Activated CD4-positive, alpha-beta T cell treated with anti-CD3 and anti-CD28 coated beads, Interleukin-2, amount 50 U/mL, for 24 hours (primary cell): ENCODE results near the gene PAAF1.

Experiments used
- DNase-seq, 2 donors: peaks; one replicate each; pipeline ENCODE4 v3.0.0-alpha.2; 2020; ENCODE audit warnings: low read depth in 1 of 2, low spot score in 1 of 2

Gene PAAF1, protein sequence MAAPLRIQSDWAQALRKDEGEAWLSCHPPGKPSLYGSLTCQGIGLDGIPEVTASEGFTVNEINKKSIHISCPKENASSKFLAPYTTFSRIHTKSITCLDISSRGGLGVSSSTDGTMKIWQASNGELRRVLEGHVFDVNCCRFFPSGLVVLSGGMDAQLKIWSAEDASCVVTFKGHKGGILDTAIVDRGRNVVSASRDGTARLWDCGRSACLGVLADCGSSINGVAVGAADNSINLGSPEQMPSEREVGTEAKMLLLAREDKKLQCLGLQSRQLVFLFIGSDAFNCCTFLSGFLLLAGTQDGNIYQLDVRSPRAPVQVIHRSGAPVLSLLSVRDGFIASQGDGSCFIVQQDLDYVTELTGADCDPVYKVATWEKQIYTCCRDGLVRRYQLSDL

DNA sequence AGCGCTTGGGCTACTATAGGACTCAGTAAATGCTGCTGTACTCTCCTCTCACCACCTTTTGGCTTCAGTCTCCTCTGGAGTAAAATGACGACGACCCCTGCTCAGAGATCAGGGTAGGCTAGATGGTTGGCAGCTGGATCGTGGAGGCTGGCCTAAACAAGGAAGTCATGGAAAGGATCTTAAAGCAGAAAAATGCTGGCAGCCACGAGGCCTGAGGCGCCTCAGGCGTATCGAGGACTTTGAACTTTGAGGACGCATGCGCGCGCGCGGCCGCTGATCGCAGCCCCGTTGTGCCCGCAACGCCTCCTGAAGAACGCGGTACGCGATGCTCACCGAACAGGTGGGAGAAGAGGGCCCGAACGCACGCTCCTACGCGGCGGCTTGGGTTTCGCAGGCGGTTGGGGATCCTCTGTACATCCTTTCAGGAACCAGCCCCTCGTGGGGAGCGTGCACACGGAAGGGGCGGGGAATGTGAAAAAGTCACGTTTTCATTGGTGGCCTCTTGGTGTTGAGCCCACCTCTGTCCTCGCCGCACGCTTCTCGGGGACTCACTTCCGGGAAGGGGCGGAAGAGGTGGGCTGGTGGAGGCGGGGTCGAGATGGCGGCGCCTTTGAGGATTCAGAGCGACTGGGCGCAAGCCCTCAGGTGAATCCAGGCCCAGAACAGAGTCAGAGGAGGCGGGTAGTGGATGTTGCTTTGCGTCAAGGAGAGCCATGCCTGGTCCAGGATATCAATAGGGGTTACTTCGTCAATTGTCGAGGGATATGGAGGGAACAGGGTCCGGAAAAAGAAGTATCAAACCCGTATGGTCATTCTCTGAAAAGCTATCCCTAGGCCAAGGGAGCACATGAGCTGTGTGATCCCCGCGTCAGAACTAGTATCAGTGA lies at the start of gene PAAF1, which contains the start of gene COA4:
Gene PAAF1 (plus strand): TSS at position 576 of the 887 bp plus-strand sequence. CDS start 23 bp downstream, at position 599.
Gene COA4 (minus strand): TSS at position 423 of the 887 bp plus-strand sequence. CDS start 3,468 bp downstream, outside the sequence.
- peak; percentile 82 to 95 for DNase-seq

GRCh38 chr11:73830261-73830660 lies 46.5 kb upstream of the PAAF1 start:
- DNase-seq: no peak

- no peak for DNase-seq
These were observed 43.7 kb upstream of the PAAF1 start for GRCh38 chr11:73833067-73833466.

GRCh38 chr11:73838443-73839122 lies 38.2 kb upstream of the PAAF1 start:
- no peak for DNase-seq

DNA sequence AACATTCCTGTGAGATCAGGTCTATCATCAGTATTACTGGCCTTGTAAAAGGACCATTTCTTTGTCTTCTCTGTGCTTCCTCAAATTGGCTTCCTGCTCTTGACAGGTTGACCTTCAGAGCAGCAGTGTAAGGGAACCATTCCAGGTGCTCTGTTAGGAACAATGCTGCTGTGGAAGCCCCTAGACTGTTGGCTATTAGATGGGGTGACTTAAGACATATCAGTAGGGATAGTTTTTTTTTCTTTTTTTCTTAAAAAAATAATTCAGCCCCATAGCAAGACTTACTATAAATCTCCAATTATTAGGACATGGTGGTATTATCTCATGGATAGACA lies 37.7 kb upstream of the PAAF1 start:
- DNase-seq: no peak

DNA sequence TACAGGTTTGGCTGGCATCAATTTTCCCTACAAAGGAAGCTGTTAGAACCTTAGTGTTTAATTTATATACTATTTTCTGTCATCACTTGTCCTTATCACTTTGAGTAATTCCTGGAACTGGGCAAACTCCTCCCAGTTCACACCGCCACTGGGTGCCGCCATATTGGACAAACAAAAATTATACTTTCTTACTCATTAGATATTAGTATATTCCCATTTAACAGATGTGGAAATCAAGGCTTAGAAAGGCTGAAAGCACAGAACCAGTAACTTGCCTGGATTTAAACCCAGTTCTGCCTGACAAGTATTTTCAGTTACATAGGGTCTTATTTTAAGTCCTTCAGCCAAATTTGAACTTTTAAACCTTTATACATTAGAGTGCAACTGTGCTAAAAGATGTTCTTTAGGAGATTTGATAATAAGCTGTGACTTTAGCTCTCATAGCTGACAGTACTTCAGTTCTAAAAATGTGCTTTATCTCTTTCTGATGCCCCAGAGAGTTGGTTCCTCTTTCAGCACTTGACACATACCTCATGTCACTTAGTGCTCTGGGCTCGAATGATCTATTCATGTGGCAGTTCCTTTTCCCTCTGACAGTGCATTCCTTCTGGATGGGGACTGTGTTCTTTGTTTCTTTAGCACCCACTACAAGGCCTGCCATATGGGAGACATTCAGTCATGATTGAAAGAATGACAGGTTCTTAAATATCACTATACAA lies 25.6 kb upstream of the PAAF1 start:
- no peak for DNase-seq

DNA sequence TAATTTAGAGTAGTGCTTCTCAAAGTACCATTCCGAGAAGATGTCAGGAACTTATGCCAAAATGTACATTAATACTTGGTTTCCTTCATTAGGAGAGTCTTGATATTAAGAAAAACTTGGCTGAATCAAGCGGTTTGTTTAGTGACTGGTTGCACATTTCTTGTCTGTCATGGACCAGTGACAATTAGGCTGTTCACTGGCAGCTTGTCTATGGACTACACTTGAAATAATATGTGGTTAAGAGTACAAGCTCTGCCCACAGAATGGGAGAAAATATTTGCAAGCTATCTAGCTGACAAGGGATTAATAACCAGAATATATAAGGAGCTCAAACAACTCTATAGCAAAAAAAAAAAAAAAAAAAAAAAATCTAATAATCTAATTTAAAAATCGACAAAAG lies 24.8 kb upstream of the PAAF1 start:
- no peak for DNase-seq

GRCh38 chr11:73854680-73855079 lies 22.1 kb upstream of the PAAF1 start:
- no peak for DNase-seq

GRCh38 chr11:73856031-73856567 lies 20.7 kb upstream of the PAAF1 start:
- no peak for DNase-seq

DNA sequence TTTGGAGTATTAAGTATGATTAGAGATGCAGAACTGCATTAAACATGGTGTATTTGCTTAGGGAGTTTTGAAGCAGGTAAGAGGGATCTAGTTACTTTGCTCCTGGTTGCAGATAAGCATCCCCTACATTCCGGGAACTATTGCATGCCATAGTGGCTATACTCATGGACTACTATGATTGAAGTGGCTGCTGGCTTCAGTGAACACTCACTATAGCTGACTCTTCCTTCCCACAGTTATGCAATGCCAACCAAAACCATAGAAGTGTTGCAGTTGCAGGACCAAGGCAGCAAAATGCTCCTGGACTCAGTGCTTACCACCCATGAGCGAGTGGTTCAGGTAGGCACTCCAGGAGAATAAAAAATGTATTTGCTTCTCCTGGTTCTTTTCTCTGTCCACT lies 17.1 kb upstream of the PAAF1 start:
- no peak for DNase-seq

- no peak for DNase-seq
These were observed 16.6 kb upstream of the PAAF1 start for GRCh38 chr11:73860202-73860601.

DNA sequence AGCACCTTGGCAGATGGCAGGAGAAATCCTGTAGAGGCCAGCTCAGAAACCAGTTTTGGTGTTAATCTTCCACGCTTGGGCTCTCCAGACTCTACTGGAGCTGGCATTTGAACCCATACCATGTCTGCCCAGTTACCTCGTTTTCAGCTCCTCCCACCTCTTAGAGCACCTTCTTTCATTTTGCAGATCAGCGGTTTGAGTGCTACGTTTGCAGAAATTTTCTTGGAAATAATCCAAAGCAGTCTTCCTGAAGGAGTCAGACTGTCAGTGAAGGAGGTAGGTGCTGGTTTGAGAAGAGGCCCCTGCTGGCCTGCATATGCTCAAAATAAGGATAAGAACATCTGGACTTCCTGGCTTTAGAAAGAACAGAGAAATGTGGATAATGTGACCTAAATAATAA lies 13.8 kb upstream of the PAAF1 start:
- DNase-seq: no peak

DNA sequence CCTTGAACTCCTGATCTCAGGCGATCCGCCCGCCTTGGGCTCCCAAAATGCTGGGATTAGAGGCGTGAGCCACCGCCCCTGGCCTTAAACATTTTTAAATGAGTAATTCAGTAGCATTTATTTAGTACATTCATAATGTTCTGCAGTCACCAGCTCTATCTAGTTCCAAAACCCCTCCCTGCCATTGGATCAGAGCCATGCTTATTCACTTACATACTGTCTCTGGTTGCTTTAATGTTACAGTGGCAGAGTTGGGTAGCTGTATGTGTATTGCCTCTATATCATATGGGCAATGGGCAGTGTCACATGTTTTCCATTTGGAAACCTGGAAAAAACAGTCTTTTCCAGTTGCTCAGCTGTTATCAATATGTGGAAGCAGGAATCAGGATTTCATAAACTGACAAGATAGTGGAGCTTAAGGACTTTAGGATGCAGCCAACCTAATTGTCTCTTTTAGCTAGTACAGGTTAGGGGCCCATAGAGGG lies 10.7 kb upstream of the PAAF1 start:
- DNase-seq: no peak

DNA sequence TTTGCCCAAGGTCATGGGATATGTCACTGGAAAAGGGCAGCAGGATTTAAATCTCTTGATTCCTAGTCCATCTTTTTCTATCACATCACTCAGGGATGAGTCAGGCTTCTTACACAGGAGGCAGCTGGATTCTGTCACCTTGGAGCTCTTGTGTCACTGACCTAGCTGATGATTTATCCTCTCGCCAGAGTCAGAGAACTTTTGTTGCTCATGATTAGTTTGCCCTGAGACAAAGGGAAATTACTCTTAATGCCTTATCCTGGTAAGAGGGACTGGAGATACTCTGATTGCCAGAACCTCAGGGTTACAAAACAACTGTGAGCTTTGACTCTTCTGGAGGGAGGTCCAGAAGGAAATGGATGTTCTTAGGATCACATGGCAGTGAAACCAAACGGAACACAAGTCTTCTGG lies 10.2 kb upstream of the PAAF1 start:
- DNase-seq: no peak

DNA sequence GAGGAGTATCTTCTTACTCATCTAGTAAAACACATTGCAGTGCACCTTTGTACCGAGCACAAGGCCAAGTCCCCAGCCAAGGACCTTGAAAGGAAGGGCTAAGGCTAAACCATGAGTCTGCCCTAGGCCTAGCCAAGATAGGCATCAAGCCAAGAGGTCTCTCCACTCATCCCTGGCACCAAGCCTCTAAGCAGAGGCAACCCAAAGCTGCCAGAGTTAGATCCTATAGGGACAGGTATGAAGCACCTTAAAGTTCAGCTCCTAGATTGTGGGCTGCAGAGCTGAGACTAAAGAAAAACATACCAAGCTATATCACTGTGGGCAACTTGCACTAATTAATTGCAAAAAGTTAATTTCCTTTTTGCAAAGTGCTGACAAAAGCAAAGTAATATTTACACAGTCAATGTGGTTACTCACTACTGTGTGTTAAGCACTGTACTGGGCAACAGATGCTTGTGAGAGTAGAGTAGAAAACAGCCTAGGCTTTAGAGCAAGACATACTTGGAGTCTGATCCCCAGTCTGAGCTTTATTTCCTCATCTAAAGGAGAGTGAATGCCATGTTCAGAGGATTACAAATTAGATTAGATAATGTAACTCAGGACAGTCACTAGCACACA lies 7.4 kb upstream of the PAAF1 start:
- DNase-seq: no peak

- no peak for DNase-seq
These were observed 6.5 kb upstream of the PAAF1 start for GRCh38 chr11:73870261-73870660.

DNA sequence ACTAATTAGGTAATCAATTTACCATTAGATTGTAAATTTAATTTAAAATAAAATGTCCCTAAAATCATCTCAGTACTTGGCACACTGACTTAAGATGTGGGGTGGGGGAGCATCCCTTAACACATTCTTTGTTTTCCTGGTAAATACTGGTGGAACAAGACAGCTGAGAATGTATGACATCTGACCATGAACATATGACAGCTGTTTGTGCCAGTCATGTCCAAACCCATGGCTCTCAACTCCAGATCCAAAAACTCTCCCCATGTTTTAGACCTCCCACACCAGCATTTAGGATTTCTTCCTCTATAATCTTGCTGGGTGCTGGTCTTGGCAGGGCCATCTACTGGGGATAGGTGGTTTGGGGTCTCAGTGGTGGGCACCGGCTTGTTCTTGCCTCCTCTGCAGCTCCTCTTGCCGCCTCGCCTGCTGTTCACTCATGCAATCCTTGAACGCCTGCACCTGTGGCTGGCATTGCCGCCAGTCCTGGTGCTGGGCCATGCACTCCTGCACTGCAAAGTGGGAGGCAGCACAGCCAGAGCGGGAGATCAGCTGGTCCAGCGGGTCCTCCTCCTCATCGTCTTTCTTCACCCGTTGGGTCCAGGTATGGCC lies 3.9 kb upstream of the PAAF1 start:
- no peak for DNase-seq

GRCh38 chr11:73875380-73875779 lies 1.4 kb upstream of the PAAF1 start:
- DNase-seq: no peak

- no peak for DNase-seq
These were observed 959 bp upstream of the PAAF1 start for GRCh38 chr11:73875840-73876239.

DNA sequence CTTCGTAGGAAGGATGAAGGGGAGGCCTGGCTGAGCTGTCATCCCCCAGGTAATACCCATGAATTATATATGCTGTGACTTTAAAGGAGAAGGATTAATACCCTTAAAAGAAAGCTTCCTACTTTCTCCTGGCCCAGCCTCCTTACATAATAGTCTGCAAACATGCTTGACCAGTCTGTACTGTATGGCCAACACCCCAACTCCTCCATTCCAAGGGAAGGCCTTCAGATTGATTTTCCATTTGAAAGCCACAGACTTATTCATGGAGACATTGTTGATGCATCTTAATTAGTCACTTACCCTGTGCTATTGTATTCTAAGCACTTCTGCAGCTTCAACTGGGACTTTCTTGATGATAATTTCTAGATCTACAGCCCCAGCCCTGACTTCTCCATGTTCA lies 2.0 kb downstream of the PAAF1 start:
- DNase-seq: no peak
